Esophagus squamous epithelium (tissue), 4 donors: Measurements from ENCODE around the gene ZNF524.

Experiments
- CTCF ChIP-seq, 6 experiments: fragments of 450-650 bp in 4 of 6; fragments of 200-600 bp in 2 of 6; sonication (generic) in 2 of 6; IDR thresholded peaks; one replicate each; pipeline ENCODE4 v1.5.1; 2016 to 2019; ENCODE audit warnings: antibody characterized with exemption in 6 of 6, mild to moderate bottlenecking in 4 of 6, moderate library complexity in 4 of 6
- POLR2A ChIP-seq, 4 donors: fragments of 450-650 bp; IDR thresholded peaks; one replicate each; pipeline ENCODE4 v1.6.1; 2017; ENCODE audit warnings: antibody characterized with exemption in 4 of 4, mild to moderate bottlenecking in 4 of 4, moderate library complexity in 3 of 4

- no peak for TF ChIP-seq CTCF (IDR thresholded peaks at IDR 0.05)
- TF ChIP-seq POLR2A (IDR thresholded peaks at IDR 0.05), result no peak
Observed at GRCh38 chr19:55645512-55645881, 45.4 kb downstream of the ZNF524 start.
